Ovary (tissue), 3 donors: ENCODE data around the gene DYDC2.

Source experiments
- EP300 ChIP-seq: sonication (generic); formaldehyde crosslinking; IDR thresholded peaks from one replicate; pipeline ENCODE4 v1.6.1; 2017; ENCODE audit warnings: antibody characterized with exemption
- POLR2A ChIP-seq: fragments of 450-650 bp; IDR thresholded peaks from one replicate; pipeline ENCODE4 v1.6.1; 2017; ENCODE audit warnings: antibody characterized with exemption, mild to moderate bottlenecking, moderate library complexity
- TF ChIP-seq, protein P1 (sequence below), 3 donors: fragments of 450-650 bp in 2 of 3; fragments of 200-600 bp in 1 of 3; IDR thresholded peaks; one replicate each; pipeline versions ENCODE4 v1.5.1 to v1.8.0; 2016 to 2022; ENCODE audit warnings: antibody characterized with exemption in 3 of 3, mild to moderate bottlenecking in 1 of 3
- donor health status: DM: no; HTN: no; CAD: no.

DNA sequence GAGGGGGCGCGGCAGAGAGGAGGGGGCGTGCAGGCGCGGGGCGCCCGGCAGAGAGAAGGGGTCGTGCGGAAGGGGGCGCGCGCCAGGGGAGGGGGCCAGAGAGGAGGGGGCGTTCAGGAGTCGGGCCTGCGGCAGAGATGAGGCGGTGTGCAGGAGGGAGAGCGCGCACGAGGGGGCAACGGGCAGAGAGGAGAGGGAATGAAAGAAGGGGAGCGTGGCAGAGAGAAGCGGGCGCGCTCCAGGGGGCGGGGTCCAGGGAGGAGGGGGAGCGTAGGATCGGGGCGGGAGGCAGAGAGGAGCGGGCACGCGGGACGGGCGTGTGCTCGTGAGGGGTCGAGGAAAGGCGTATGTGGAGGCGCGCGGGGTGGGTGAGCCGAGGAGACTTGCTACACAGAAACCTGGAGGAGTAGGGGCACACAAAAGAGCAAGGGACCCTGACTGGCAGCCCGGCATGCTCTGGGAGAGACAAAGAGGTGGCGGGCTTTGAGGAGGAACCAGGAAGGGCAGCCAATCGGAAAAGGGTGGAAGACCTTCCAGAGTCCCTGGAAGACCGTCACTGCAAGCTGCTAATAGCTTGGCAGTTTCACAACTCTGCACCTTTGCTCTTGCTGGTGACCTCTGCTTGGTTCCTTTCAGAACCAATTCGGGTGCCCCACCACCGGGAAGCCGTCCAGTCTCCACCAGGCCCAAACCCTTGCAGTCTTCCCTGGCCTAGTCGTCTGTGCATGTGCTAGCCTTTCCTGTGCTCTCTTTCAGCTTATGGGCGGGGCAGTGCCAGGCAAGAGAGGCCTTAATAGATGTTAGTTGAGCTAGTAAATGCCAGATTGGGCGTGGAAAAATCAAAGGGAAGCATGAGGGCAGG lies 639 bp downstream of the DYDC2 start:
- no peak for TF ChIP-seq POLR2A
- no peak for TF ChIP-seq EP300
- TF ChIP-seq, protein P1, sequence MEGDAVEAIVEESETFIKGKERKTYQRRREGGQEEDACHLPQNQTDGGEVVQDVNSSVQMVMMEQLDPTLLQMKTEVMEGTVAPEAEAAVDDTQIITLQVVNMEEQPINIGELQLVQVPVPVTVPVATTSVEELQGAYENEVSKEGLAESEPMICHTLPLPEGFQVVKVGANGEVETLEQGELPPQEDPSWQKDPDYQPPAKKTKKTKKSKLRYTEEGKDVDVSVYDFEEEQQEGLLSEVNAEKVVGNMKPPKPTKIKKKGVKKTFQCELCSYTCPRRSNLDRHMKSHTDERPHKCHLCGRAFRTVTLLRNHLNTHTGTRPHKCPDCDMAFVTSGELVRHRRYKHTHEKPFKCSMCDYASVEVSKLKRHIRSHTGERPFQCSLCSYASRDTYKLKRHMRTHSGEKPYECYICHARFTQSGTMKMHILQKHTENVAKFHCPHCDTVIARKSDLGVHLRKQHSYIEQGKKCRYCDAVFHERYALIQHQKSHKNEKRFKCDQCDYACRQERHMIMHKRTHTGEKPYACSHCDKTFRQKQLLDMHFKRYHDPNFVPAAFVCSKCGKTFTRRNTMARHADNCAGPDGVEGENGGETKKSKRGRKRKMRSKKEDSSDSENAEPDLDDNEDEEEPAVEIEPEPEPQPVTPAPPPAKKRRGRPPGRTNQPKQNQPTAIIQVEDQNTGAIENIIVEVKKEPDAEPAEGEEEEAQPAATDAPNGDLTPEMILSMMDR (IDR thresholded peaks at IDR 0.05) = no peak
